Suprapubic skin (tissue), 3 donors: ENCODE data around the gene LARP4B.

Experiments
- EP300 ChIP-seq: sonication (generic); formaldehyde crosslinking; IDR thresholded peaks from one replicate; pipeline ENCODE4 v1.6.1; 2017; ENCODE audit warnings: antibody characterized with exemption
- POLR2A ChIP-seq, 2 donors: fragments of 450-650 bp; IDR thresholded peaks; one replicate each; pipeline ENCODE4 v1.6.1; 2017; ENCODE audit warnings: antibody characterized with exemption in 2 of 2, mild to moderate bottlenecking in 2 of 2, moderate library complexity in 2 of 2
- TF ChIP-seq, protein P1 (sequence below), 2 donors: fragments of 200-600 bp in 1 of 2; fragments of 450-650 bp in 1 of 2; sonication (generic) in 1 of 2; IDR thresholded peaks; one replicate each; pipeline ENCODE4 v1.5.1; 2016 to 2019; ENCODE audit warnings: antibody characterized with exemption in 2 of 2, mild to moderate bottlenecking in 1 of 2, moderate library complexity in 1 of 2

DNA sequence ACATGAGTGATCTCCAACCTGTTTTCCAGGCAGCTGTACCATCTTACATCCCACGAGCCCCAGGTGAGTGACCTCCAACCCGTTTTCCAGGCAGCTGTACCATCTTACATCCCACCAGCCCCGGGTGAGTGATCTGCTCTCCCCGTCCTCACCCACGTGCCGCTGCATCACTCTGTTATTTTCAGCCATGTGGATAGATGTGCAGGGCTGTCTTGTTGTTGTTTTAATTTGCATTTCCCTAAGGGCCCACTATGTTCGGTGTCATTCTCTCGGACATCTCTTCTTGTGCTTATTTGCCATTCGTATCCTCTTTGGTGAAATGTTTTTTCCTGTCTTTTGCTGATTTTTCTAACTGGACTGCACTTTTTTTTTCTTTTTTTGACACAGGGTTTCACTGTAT, 17.9 kb upstream of the LARP4B start:
- TF ChIP-seq, protein P1, sequence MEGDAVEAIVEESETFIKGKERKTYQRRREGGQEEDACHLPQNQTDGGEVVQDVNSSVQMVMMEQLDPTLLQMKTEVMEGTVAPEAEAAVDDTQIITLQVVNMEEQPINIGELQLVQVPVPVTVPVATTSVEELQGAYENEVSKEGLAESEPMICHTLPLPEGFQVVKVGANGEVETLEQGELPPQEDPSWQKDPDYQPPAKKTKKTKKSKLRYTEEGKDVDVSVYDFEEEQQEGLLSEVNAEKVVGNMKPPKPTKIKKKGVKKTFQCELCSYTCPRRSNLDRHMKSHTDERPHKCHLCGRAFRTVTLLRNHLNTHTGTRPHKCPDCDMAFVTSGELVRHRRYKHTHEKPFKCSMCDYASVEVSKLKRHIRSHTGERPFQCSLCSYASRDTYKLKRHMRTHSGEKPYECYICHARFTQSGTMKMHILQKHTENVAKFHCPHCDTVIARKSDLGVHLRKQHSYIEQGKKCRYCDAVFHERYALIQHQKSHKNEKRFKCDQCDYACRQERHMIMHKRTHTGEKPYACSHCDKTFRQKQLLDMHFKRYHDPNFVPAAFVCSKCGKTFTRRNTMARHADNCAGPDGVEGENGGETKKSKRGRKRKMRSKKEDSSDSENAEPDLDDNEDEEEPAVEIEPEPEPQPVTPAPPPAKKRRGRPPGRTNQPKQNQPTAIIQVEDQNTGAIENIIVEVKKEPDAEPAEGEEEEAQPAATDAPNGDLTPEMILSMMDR (IDR thresholded peaks at IDR 0.05), result no peak
- TF ChIP-seq POLR2A (IDR thresholded peaks at IDR 0.05), result no peak
- no peak for TF ChIP-seq EP300
